ENCODE measurements around the gene SLC7A6OS.

SLC7A6OS gene

GRCh38 chr16:68345351-68345810 lies 34.6 kb upstream of the SLC7A6OS start:
- in situ Hi-C loops (cut with HindIII; ENCODE audit: low sequenced_read_pairs) = no loop called here
- no peak overlapping the region for H3K4me3 ChIP-seq (ENCODE audit: low read depth, low read length)
- TF ChIP-seq CTCF (IDR thresholded peaks at IDR 0.05; ENCODE audit: low read depth, low read length, missing control alignments) = no peak
- no peak for DNase-seq (ENCODE audit: low read depth)

- no peak for TF ChIP-seq CTCF (IDR thresholded peaks at IDR 0.05; ENCODE audit: low read depth, low read length, missing control alignments)
- DNase-seq (ENCODE audit: low read depth) = no peak
- in situ Hi-C loops (cut with HindIII; ENCODE audit: low sequenced_read_pairs) = no loop called here
- no peak overlapping the region for H3K4me3 ChIP-seq (ENCODE audit: low read depth, low read length)
Observed at GRCh38 chr16:68344252-68344651, 33.5 kb upstream of the SLC7A6OS start.

GRCh38 chr16:68343137-68343536 lies 32.4 kb upstream of the SLC7A6OS start:
- TF ChIP-seq CTCF (IDR thresholded peaks at IDR 0.05; ENCODE audit: low read depth, low read length, missing control alignments) = no peak
- no peak for DNase-seq (ENCODE audit: low read depth)
- H3K4me3 ChIP-seq (ENCODE audit: low read depth, low read length) = no peak overlapping the region
- in situ Hi-C loops (cut with HindIII; ENCODE audit: low sequenced_read_pairs) = no loop called here

GRCh38 chr16:68342620-68343019 lies 31.9 kb upstream of the SLC7A6OS start:
- H3K4me3 ChIP-seq (ENCODE audit: low read depth, low read length) = no peak overlapping the region
- in situ Hi-C loops (cut with HindIII; ENCODE audit: low sequenced_read_pairs) = no loop called here
- no peak for DNase-seq (ENCODE audit: low read depth)
- no peak for TF ChIP-seq CTCF (IDR thresholded peaks at IDR 0.05; ENCODE audit: low read depth, low read length, missing control alignments)

- no peak overlapping the region for H3K4me3 ChIP-seq (ENCODE audit: low read depth, low read length)
- in situ Hi-C loops (cut with HindIII; ENCODE audit: low sequenced_read_pairs) = no loop called here
- TF ChIP-seq CTCF (IDR thresholded peaks at IDR 0.05; ENCODE audit: low read depth, low read length, missing control alignments) = no peak
- no peak for DNase-seq (ENCODE audit: low read depth)
Observed at GRCh38 chr16:68339214-68339613, 28.5 kb upstream of the SLC7A6OS start.

GRCh38 chr16:68338326-68339119 lies 27.8 kb upstream of the SLC7A6OS start:
- no peak for DNase-seq (ENCODE audit: low read depth)
- in situ Hi-C loops (cut with HindIII; ENCODE audit: low sequenced_read_pairs) = no loop called here
- no peak for TF ChIP-seq CTCF (IDR thresholded peaks at IDR 0.05; ENCODE audit: low read depth, low read length, missing control alignments)
- H3K4me3 ChIP-seq (ENCODE audit: low read depth, low read length) = no peak overlapping the region

All from astrocyte of the cerebellum (primary cell).